HL-60 (cell line): ENCODE results near the gene ACTL10.

Experiments
- DNase-seq, 2 experiments: peaks; one replicate each; pipeline ENCODE4 v3.0.0-alpha.2; 2010 to 2020; ENCODE audit warnings: low read depth in 1 of 2, low spot score in 1 of 2
- H3K27ac ChIP-seq: fragments of 250-450 bp; sonication (Bioruptor Pico); replicated peaks from 2 replicates; pipeline ENCODE4 v1.5.1; 2020; ENCODE audit warnings: mild to moderate bottlenecking, moderate library complexity
- H3K27me3 ChIP-seq: fragments of 250-450 bp; sonication (Bioruptor Pico); 2 replicates; pipeline ENCODE4 v1.5.1; 2021; ENCODE audit warnings: mild to moderate bottlenecking, moderate library complexity; ENCODE audit not compliant: insufficient read depth, poor library complexity, severe bottlenecking
- H3K4me3 ChIP-seq: replicated peaks from 2 replicates; pipeline ENCODE4 v1.5.1; 2011; ENCODE audit warnings: mild to moderate bottlenecking, control low read depth, low read length; ENCODE audit not compliant: insufficient read depth
- CTCF ChIP-seq: IDR thresholded peaks from one replicate; pipeline ENCODE4 v1.5.1; 2011; ENCODE audit warnings: low read length, control low read depth, inconsistent platforms; ENCODE audit not compliant: insufficient read depth
- GABPA ChIP-seq: IDR thresholded peaks from 2 replicates; pipeline ENCODE4 v1.6.1; 2012; ENCODE audit warnings: low read depth
- POLR2AphosphoS5 ChIP-seq: IDR thresholded peaks from 2 replicates; pipeline ENCODE4 v1.6.1; 2012; ENCODE audit warnings: low read depth
- REST ChIP-seq: IDR thresholded peaks from 2 replicates; pipeline ENCODE4 v1.6.1; 2012; ENCODE audit warnings: low read depth; ENCODE audit not compliant: insufficient replicate concordance
- SPI1 ChIP-seq: IDR thresholded peaks from 2 replicates; pipeline ENCODE4 v1.6.1; 2012; ENCODE audit warnings: low read depth, mild to moderate bottlenecking, borderline replicate concordance

Gene ACTL10

GRCh38 chr20:33679758-33680485 lies 13.2 kb downstream of the ACTL10 start:
- Histone ChIP-seq H3K27me3 (no peaks in the 10 kb centered on the region), H3K27ac (no peak overlapping the region), H3K4me3 (no peak overlapping the region)
- no peak for TF ChIP-seq POLR2AphosphoS5
- no peak for TF ChIP-seq REST
- no peak for TF ChIP-seq SPI1
- no peak for TF ChIP-seq GABPA
- TF ChIP-seq CTCF = no peak
- no peak for DNase-seq

- Histone ChIP-seq H3K27me3 (no peaks in the 10 kb centered on the region), H3K27ac (no peak overlapping the region), H3K4me3 (no peak overlapping the region)
- no peak for DNase-seq
- TF ChIP-seq GABPA (no peak), SPI1 (no peak), CTCF (no peak), POLR2AphosphoS5 (no peak), REST (no peak)
These were observed 13.9 kb downstream of the ACTL10 start for GRCh38 chr20:33680686-33681085.

- TF ChIP-seq POLR2AphosphoS5 (no peak), GABPA (no peak), SPI1 (no peak)
- DNase-seq = no peak
- H3K27ac ChIP-seq = no peak overlapping the region
- H3K4me3 ChIP-seq = no peak overlapping the region
- H3K27me3 ChIP-seq = no peaks in the 10 kb centered on the region
These were observed 14.5 kb downstream of the ACTL10 start for GRCh38 chr20:33681288-33681687.

GRCh38 chr20:33681728-33682353 lies 15.1 kb downstream of the ACTL10 start:
- TF ChIP-seq GABPA (no peak), REST (no peak), SPI1 (no peak), POLR2AphosphoS5 (no peak), CTCF (no peak)
- DNase-seq = no peak
- Histone ChIP-seq H3K27ac (no peak overlapping the region), H3K27me3 (no peaks in the 10 kb centered on the region), H3K4me3 (no peak overlapping the region)
